Activated CD4-positive, alpha-beta T cell treated with anti-CD3 and anti-CD28 coated beads for 48 hours (primary cell): ENCODE results near the gene PFN2.
A peak's percentile ranks its signal among the peaks of the same experiment; 100 is the strongest.
"Not testable (repeated sequence)": the region's sequence is repeated elsewhere in the genome, so short reads cannot be mapped to it uniquely, and the experiment has no call there.

Experiments
- DNase-seq: peaks from one replicate; pipeline ENCODE4 v3.0.0-alpha.2; 2020

The PFN2 gene, protein sequence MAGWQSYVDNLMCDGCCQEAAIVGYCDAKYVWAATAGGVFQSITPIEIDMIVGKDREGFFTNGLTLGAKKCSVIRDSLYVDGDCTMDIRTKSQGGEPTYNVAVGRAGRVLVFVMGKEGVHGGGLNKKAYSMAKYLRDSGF

DNA sequence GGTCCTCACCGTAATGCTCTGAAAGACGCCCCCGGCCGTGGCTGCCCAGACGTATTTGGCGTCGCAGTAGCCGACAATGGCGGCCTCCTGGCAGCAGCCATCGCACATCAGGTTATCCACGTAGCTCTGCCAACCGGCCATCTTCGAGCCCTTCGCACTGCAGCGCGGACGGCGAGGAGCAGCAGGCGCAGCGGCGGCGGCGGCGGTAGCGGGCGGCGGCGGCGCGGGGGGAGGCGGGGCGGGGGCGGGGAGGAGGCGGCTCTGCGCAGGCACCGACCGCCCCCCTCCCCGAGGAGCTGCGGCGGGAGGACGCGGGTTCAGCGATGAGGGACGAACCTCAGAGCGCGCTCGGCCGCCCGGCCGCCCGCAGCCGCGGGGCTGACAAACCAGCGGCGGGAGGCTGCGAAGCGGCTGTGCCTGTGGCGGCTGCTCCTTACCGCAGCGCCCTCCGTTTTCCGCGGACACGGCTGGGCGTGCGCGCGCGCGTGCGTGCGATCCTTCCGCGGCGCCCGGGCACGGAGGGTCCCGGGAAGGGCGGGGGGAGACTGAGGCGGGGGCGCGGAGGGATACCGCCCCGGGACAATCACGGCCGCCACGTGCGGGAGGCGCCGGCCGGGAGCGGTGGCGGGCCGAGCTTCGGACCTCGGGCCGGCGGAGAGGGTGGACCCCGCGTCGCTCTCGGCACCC, at the start of gene PFN2:
Gene PFN2 (minus strand): TSS at position 180 of the 687 bp plus-strand sequence. CDS start 39 bp downstream, at position 141.
- peak; percentile 41 for DNase-seq

DNA sequence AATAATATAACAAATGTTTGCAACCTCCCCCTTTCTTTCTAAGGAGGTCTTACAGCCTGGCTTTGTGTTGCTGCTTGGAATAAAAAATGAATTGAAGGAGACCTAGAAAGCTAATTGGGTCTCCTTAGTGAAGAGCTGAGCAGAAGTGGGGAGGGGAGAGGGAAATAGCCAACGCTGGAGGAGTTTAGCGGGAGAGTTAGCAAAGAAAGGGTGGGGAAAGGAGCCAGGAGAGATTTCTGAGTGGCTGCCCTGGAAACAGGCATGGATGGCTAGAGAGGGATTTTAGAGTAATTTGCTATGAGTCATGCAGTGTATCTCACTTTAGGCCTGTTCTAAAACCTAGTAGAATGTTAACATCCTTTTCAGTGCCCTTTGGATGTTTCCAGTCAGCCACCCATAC, 45.2 kb upstream of the PFN2 start:
- DNase-seq: no peak

DNA sequence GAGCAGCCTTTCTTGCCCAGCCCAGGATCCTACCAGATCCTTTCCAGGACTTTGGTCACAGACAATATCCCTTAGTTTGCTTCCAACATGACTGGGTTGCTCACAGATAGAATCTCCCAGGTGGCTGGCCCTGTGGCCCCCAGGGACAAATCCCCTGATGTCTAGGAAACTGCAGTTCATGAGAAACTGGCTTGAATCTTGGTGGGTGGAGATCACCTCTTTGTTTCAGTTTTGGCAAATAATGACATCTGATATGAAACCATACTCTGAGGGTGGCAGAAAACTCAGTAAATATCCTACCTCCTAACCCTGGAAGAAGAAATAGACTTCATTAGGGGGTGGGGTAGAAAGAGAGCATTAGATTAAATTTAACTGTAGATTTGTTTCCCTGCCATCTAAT, 44.1 kb upstream of the PFN2 start:
- DNase-seq: no peak

DNA sequence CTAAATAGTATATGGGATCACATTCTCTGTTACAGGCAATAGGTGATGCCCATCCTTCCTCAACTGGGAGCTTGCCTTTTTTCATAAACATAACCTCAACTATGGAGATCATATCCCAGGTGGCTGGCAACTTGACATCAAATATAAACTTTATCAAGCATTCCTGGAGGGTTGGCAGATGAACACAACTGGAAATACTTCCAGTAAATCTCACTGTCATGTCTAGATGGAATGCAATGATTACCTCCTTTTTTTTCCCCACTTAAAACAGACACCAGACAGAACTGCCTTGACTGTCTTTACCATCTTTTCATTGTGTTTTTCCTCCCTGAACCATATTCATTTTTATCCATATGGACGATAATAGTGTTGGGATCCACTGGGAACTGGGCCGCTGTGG, 43.1 kb upstream of the PFN2 start:
- no peak for DNase-seq

DNA sequence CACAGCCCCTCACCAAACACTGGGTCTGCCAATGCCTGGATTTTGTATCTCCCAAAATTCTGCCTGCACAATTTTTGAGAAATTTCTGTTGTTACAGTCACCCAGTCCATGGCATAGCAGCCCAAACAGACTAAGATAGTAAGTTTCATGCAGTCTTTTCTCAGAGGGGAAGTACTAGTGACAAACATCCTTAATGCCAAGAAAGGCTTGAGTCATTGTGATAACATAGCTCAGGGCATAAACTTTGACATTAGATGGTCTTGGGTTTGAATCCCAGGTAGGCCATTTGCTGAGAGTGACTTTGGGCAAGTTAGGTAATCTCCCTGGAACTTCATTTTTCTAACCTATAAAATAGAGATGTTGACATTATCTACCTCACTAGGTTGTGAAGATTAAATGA, 36.1 kb upstream of the PFN2 start:
- no peak for DNase-seq

DNA sequence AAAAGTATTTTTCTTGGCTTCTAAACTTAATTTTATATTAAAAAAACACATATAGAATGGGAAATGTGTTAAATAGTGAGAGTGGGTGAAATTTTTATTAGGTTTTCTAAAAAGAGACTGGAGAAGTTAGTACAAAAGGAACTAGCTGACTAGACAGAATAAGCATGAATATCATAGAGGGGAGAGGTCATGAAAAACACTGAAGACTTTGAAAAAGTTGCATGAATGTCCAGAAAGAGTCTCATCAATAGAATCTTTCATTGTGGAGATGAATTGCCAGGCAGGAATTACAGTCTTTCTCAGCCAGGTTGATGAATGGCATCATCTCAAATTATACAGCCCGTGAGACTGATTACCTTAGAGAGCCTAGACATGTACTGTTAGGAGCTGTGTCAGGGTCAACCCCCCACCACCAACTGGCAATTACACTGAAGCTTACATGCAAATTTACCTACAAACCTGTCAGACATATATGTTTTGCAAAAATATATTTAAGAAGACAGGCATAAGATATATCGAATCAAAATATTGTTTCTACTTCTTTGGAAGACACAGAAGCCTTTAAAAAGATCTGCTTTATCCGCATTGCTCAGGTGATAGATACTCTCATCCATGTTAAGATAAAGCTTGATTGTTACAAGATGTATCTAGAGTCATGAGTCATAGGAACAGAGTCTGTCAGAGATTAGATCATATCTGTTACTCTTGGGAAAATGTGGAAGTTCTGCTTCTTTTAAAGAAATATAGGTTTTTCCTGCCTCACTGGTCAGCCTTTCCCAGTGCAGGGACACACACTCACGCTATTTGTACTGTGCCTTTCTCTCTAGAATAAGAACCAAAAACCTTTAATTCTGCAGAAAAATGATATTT, 34.8 kb upstream of the PFN2 start:
- DNase-seq: no peak

DNA sequence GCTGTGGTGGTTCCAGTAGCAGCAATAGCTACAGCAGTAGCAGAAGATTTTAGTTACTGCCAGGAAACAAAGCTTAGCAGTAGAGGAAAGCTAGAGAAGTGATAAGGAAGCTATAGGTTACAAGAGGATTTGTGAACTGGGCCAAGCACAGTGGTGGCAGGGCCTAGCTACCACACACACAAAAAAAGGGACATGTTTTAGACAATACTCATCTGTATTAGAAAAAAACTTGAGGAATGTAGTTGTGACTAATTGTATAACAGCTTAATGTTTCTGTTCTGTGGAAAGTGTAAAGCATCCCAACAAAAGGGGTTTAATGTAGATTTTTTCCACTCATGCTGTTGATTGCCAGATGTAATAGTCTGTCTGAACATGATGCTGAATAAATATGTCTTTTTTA, 29.9 kb upstream of the PFN2 start:
- no peak for DNase-seq

DNA sequence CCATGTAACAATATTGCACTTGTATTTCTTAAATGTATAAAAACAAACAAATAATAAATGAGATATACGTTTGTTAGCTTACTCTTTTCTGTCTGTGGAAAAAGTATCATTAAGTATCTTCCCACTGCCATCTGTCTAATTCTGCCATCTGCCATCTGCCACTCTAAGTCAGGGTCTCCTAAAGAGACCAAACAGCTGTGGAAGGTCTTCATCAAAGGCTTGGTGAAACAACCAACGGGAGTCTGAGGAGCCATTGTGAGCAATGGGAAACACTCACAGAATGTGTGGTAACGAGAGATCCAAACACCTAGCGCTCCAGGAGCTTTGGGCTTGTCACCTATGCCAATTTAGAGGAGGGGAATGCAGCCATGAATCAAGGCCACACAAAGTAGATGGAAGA, 28.7 kb upstream of the PFN2 start:
- DNase-seq: no peak

DNA sequence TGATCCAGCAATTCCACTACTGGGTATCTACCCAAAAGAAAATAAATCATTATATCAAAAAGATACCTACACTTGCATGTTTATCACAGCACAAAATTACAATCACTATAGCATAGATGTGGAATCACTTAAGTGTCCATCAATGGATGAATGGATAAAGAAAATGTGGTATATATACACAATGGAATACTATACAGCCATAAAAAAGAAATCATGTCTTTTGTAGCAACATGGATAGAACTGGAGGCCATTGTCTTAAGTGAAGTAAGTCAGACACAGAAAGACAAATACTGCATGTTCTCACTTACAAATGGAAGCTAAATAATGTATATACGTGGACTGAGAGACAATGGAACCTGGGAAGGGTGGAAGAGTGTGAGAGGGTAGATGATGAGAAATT, 28.3 kb upstream of the PFN2 start:
- no peak for DNase-seq

DNA sequence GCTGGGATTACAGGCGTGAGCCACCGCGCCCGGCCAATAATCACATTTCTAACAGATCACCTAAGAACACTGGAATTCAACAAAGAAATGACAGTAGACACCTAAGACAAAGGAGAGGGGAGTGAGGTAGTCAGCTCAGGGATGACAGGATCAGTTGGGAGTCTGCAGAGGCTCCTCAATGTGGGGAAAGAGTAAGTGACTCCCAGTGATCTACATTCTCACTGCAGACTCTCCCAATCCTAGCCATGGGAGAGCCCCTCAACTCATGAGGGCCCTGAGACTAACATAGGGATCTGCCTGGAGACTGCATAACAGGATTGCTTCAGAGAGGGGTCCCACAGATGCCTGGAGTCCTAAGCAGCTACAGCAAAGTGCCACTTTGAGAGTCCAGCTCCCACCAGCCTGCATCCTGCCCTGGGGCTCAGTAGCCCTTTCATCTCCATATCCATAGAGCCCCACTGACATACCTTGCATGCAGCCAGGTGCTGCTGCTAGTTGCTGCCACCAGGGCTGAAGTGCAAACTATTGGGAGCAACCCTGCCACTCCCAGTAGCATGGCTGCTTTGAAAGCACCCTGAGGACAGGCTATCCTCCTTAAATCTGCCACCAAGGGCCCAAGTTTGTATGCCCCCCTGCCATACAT, 21.8 kb upstream of the PFN2 start:
- no peak for DNase-seq

DNA sequence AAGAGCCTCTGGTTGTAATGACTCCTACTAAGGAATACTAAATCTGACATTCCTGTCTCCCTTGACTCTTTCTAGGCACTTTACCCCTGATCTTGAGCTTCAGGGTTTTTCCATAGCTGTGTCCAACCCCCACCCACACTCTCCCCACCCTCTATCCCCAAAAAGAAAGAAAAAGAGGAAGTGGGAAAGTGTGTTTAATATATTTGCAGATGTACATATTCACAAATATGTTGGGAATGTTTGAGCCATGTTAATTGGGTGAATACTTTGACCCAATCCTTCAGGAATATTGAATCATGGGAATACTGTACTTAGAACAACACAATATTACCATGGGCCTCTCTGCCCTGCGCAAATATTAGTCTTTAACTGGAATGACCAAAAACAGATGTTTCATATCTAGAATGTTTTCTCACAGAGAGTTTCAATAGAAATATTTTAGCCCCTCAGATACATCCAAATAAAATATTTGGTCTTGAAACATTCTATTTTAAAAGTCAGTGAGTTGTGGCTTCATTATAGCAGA, 19.8 kb upstream of the PFN2 start:
- DNase-seq: no peak

DNA sequence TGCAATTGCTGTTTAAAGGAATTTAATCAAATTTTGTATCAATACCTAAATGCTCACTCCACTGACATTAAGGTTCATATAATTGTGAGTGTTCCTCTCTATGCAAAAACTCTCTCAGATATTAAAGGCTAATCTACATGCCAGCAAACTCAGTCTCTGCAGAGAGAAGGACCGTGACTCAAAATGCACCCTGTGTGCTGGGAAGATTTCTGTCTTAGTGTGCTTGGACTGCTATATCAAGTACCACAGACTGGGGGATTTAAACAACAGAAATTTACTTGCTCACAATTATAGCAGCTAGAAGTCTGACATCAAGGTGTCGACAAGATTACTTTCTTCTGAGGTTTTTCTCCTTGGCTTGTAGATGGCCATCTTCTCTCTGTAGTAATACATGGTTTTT, 18.6 kb upstream of the PFN2 start:
- no peak for DNase-seq

DNA sequence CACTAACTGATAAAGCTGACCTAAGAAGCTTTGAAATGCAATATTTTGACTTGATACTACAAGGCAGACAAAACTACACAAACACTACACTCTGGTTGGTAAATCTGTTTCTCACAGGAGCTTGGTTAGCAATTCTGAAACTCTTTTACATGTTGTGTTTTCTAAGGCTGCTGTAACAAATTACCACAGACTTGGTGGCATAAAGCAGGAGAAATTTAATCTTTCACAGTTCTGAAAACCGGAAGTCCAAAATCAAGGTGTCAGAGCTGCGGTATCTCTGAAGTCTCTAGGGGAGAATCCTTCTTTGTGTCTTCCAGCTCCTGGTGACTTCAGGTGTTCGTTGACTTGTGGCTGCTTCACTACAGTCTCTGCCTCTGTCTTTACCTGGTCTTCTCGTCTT, 12.9 kb upstream of the PFN2 start:
- no peak for DNase-seq

DNA sequence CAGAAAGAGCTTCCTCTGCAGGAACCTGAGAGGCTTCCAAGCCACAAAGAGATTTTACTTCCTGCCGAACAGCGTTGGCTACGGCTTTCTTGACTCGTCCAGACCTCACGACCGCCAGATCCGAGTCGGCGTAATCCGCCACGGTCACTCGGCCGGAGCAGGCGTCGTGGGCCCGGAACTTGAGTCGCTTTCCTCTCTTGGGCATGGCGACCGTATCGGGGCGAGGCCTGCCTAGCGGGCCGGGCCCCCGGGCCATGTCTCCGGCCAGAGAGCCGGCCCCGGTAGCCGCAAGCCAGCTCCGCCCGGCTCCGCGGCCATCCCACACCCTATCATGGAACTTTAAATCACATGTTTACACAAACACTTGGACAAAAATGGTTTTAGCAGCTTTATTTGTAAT, 12.4 kb upstream of the PFN2 start:
- DNase-seq: not testable (repeated sequence)

DNA sequence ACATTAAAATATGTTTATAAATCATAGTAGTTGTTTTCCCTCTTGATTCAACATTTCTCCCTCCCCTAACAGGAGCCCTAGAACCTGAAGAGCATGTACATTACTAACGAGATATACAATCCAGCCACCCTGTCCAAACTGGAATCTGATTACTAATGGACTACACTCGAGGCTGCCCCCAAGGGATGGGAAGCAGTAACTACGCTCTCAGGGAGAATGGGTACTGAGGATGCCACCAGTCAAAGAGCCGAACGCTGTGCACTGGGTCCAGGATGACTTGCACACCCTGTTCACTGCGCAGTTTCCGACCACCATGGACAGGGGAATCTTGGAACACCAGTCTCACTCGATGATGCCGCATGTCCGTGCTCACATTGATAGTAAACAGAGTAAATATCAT, 11.3 kb upstream of the PFN2 start:
- DNase-seq: not testable (repeated sequence)

DNA sequence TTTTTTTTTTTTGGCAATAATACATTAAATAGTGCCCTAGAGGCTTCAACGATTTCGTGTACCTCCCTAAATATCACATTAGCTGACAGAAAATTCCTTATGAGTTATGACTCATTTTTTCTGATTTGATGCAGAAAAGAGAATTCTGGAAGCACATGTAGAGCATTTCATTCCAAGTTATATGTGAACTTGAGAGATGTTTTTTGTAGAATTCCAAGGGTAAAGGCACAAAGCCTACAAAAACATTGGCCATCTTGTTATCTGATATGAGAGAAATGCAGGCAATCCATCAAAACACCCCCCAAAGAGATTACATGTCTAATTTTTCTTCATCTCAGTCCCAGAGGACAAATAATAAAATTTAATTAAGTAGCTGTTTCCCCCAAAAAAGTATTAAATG, 6.7 kb upstream of the PFN2 start:
- no peak for DNase-seq

DNA sequence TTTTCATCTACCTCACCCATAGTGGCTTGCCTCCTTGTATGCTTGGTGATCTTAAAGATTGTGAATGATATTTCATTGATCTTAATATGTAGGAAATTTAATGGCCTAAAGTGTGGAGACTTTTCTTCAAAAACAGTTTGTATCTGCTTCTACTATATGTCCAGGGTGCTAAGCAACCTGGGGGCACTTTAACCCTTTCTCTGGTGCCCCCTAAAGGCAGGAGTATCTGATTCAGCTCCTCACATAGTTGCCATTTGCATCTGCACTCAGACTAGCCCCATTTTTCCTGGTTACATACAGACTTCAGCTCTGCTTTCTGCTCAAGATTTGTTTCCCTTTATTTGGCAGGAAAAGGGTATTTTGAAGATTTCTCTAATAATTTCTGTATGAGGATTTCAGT, 5.2 kb upstream of the PFN2 start:
- DNase-seq: no peak

DNA sequence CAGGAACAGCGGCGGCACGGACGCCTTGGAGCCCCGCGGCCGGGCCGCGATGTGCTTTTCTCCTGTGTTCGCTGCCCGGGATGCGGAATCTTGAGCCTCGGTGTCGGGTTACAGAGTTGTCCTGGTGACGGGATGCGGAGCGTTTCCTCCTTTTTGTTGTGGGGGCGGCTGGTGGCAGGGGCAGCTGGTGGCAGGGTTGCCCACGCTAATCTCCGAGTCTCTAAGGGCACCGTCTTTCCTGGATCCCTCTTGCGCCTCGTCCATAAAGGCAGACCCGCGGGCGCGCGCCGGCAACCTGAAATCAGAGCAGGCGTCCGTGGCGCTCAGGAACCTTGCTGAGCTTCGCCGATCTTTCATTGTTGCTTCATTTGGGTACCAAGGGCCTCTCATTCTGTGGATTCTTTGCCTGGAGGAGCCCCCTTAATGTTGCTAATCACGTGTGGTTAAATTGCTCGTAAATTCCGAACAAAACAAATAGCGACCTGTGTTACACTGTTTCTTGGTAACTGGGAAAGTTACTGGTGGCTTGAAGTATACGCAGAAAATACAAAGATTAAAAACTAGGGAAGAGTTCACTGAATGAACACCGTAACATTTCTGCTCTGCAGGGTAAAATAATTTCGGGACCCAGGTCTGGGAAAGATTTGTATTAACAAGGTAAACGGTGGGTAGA, 844 bp upstream of the PFN2 start:
- DNase-seq: peak; percentile 53

DNA sequence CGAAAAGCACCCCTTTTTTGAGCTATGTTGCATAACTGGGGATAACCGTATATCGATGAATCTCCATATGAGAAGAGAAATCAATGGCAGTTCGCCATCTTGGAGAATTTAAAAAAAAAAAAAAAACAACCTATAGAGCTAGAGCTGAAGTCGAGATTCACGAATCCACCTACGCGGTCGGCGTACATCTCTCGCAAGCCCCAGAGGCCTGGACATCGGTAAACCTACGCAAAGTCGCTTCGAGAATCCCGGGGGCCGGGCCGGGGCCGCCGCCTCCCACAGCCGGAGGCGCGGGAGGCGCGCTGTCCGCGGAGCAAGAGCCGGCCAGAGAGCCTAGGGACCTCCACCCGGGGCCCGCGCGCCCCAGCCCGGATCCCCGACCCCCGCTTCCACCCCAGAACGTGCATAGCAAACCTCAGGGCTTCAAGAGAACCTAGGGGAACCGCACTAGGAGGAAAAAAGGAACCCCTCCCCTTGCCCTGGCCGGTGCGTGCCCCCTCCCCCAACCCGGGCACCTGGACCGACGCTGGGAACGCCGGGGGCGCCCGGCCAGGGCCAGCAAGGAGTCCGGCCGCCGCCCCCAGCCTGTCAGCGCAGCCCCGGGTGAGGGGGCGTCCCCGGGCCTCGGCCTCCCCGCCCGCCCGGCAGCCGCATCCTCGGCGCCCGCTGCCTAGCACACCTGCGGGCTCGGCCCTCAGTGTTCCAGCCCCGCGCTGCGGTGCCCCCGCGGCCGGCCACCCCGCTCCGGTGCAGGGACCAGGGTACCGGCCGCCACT, 567 bp downstream of the PFN2 start:
- DNase-seq: peak; percentile 78

DNA sequence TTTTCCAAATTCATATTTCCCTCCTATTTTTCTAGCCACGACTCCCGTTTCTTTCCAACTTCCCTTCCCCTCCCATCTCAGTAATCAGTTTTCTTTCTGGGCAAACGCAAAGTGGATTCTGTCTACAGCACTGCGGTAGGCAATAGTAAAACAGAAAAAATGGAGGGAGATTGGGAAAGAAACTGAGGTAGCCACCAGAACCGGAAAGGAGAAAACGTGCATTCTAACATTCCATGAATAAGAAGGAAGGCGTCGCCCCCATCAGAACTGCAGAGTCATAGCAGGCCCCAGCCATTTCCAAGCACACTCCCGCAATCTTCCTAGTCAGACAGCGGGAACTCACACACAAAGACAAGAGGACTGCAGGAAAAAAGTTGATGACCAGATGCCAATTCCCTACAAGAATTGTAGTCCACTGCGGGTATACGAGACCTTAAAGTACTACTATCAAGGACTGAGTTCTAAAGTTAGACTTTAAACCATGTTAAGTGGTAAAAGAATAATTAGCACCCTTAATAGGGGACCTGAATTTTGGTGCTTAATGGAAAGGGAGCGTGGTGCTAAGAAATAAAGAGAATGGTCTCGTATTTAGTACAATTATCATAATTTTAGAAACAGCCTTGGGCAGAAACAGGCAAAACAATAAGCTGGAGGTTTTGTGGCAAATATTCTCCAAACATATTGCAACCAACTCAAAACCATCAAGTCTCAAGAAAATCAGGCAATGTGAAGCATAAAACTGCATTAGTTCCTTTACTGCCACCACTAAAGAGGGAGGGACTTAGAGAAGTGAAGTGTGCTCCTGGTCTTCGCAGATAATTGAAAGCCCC, 1.4 kb downstream of the PFN2 start:
- DNase-seq: no peak

DNA sequence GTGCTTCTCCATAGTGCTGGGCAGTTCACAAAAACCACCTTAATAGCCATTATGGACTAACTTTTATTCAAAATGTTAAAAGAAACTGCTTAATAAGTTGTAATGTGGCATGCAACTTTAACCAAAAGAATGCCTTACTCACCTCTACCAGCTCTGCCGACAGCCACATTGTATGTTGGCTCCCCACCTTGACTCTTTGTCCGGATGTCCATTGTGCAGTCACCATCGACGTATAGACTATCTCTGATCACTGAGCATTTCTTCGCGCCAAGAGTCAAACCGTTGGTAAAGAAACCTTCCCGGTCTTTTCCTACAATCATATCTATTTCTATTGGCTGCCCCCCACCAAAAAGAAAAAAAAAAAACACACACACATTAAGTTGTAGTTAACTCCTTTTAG, 2.5 kb downstream of the PFN2 start:
- no peak for DNase-seq
